BLaER1 (cell line): ENCODE results near the gene BNC2.

Experiments used
- H3K27ac ChIP-seq: shearing (Covaris generic); formaldehyde crosslinking; 2 replicates; pipeline ENCODE4 v1.8.1; 2022
- H3K27me3 ChIP-seq: shearing (Covaris generic); formaldehyde crosslinking; 2 replicates; pipeline ENCODE4 v1.8.1; 2022
- H3K36me3 ChIP-seq: shearing (Covaris generic); formaldehyde crosslinking; 2 replicates; pipeline ENCODE4 v1.8.1; 2022
- H3K4me1 ChIP-seq: shearing (Covaris generic); formaldehyde crosslinking; 2 replicates; pipeline ENCODE4 v1.8.1; 2022
- H3K4me2 ChIP-seq: shearing (Covaris generic); formaldehyde crosslinking; 2 replicates; pipeline ENCODE4 v1.8.1; 2022
- H3K4me3 ChIP-seq: shearing (Covaris generic); formaldehyde crosslinking; 2 replicates; pipeline ENCODE4 v1.8.1; 2022
- H3K9ac ChIP-seq: shearing (Covaris generic); formaldehyde crosslinking; 2 replicates; pipeline ENCODE4 v1.8.1; 2022
- H3K9me3 ChIP-seq: shearing (Covaris generic); formaldehyde crosslinking; 2 replicates; pipeline ENCODE4 v1.8.1; 2022
- H4K20me1 ChIP-seq: shearing (Covaris generic); formaldehyde crosslinking; 2 replicates; pipeline ENCODE4 v1.8.1; 2022
- Cebpa-rat ChIP-seq: shearing (Covaris generic); IDR thresholded peaks from 2 replicates; pipeline ENCODE4 v1.8.1; 2022

Gene BNC2

GRCh38 chr9:16433494-16433893, 437.0 kb downstream of the BNC2 start:
- Histone ChIP-seq H3K9me3 (peaks cover 25% of the 10 kb centered on the region), H3K27me3 (no peaks in the 10 kb centered on the region), H3K27ac (no peak overlapping the region), H3K4me1 (no peaks in the 10 kb centered on the region), H4K20me1 (no peaks in the 10 kb centered on the region), H3K4me3 (no peak overlapping the region), H3K9ac (no peak overlapping the region), H3K4me2 (no peak overlapping the region), H3K36me3 (peaks cover 37% of the 10 kb centered on the region)
- TF ChIP-seq Cebpa-rat, result no peak

- Histone ChIP-seq H4K20me1 (no peaks in the 10 kb centered on the region), H3K9me3 (peaks cover 17% of the 10 kb centered on the region), H3K4me3 (no peak overlapping the region), H3K4me1 (no peaks in the 10 kb centered on the region), H3K27ac (no peak overlapping the region), H3K27me3 (no peaks in the 10 kb centered on the region), H3K36me3 (peaks cover 26% of the 10 kb centered on the region), H3K9ac (no peak overlapping the region), H3K4me2 (no peak overlapping the region)
- no peak for TF ChIP-seq Cebpa-rat
Measured at GRCh38 chr9:16431666-16432392, 438.6 kb downstream of the BNC2 start.

GRCh38 chr9:16429671-16430070, 440.8 kb downstream of the BNC2 start:
- H3K27me3 ChIP-seq, result no peaks in the 10 kb centered on the region
- TF ChIP-seq Cebpa-rat, result no peak
- no peaks in the 10 kb centered on the region for H3K4me1 ChIP-seq
- no peaks in the 10 kb centered on the region for H4K20me1 ChIP-seq
- H3K27ac ChIP-seq, result no peak overlapping the region
- no peak overlapping the region for H3K4me2 ChIP-seq
- H3K9me3 ChIP-seq, result no peaks in the 10 kb centered on the region
- peaks cover 16% of the 10 kb centered on the region for H3K36me3 ChIP-seq
- H3K4me3 ChIP-seq, result no peak overlapping the region
- H3K9ac ChIP-seq, result no peak overlapping the region

- peaks cover 12% of the 10 kb centered on the region; the same call in 1 of the 2 replicates for H3K36me3 ChIP-seq
- no peak overlapping the region for H3K27ac ChIP-seq
- H3K4me1 ChIP-seq, result no peaks in the 10 kb centered on the region
- no peak overlapping the region for H3K4me2 ChIP-seq
- no peaks in the 10 kb centered on the region for H3K27me3 ChIP-seq
- H3K9me3 ChIP-seq, result no peaks in the 10 kb centered on the region
- no peak overlapping the region for H3K4me3 ChIP-seq
- H4K20me1 ChIP-seq, result no peaks in the 10 kb centered on the region
- no peak for TF ChIP-seq Cebpa-rat
- H3K9ac ChIP-seq, result no peak overlapping the region
Measured at GRCh38 chr9:16427873-16428427, 442.5 kb downstream of the BNC2 start.

- no peak overlapping the region for H3K27ac ChIP-seq
- no peaks in the 10 kb centered on the region for H3K9me3 ChIP-seq
- peaks cover 12% of the 10 kb centered on the region; the same call in 1 of the 2 replicates for H3K36me3 ChIP-seq
- no peak overlapping the region for H3K9ac ChIP-seq
- H3K4me2 ChIP-seq, result no peak overlapping the region
- no peak overlapping the region for H3K4me3 ChIP-seq
- no peaks in the 10 kb centered on the region for H3K4me1 ChIP-seq
- TF ChIP-seq Cebpa-rat, result no peak
- H3K27me3 ChIP-seq, result no peaks in the 10 kb centered on the region
- H4K20me1 ChIP-seq, result no peaks in the 10 kb centered on the region
Measured at GRCh38 chr9:16426716-16427115, 443.8 kb downstream of the BNC2 start.

- no peak for TF ChIP-seq Cebpa-rat
- H4K20me1 ChIP-seq, result no peaks in the 10 kb centered on the region
Measured at GRCh38 chr9:16425562-16426231, 444.8 kb downstream of the BNC2 start.

GRCh38 chr9:16422114-16422513, 448.4 kb downstream of the BNC2 start:
- peaks cover 15% of the 10 kb centered on the region for H3K36me3 ChIP-seq
- H3K9ac ChIP-seq, result no peak overlapping the region
- no peak overlapping the region for H3K4me2 ChIP-seq
- TF ChIP-seq Cebpa-rat, result no peak
- no peak overlapping the region for H3K4me3 ChIP-seq
- H3K4me1 ChIP-seq, result peaks cover 9% of the 10 kb centered on the region
- no peaks in the 10 kb centered on the region for H3K27me3 ChIP-seq
- H4K20me1 ChIP-seq, result no peaks in the 10 kb centered on the region
- no peak overlapping the region for H3K27ac ChIP-seq
- H3K9me3 ChIP-seq, result no peaks in the 10 kb centered on the region

More at GRCh38 chr9:16425562-16426231, 444.8 kb downstream of the BNC2 start:
- Histone ChIP-seq H3K27ac (no peak overlapping the region), H3K4me1 (no peaks in the 10 kb centered on the region), H3K36me3 (peaks cover 12% of the 10 kb centered on the region; the same call in 1 of the 2 replicates), H3K4me2 (no peak overlapping the region), H3K4me3 (no peak overlapping the region), H3K27me3 (no peaks in the 10 kb centered on the region), H3K9ac (no peak overlapping the region), H3K9me3 (no peaks in the 10 kb centered on the region)

- H3K9me3 ChIP-seq, result no peaks in the 10 kb centered on the region
- H3K4me1 ChIP-seq, result peaks cover 14% of the 10 kb centered on the region
- H4K20me1 ChIP-seq, result no peaks in the 10 kb centered on the region
- no peaks in the 10 kb centered on the region for H3K27me3 ChIP-seq
- no peak overlapping the region for H3K4me2 ChIP-seq
- H3K27ac ChIP-seq, result no peak overlapping the region
- no peak for TF ChIP-seq Cebpa-rat
- no peak overlapping the region for H3K9ac ChIP-seq
- no peak overlapping the region for H3K4me3 ChIP-seq
- H3K36me3 ChIP-seq, result peaks cover 15% of the 10 kb centered on the region
Measured at GRCh38 chr9:16421532-16421931, 448.9 kb downstream of the BNC2 start.

GRCh38 chr9:16419124-16419523, 451.3 kb downstream of the BNC2 start:
- Histone ChIP-seq H3K4me2 (no peak overlapping the region), H3K9me3 (no peaks in the 10 kb centered on the region), H3K4me3 (no peak overlapping the region), H4K20me1 (no peaks in the 10 kb centered on the region), H3K4me1 (peaks cover 20% of the 10 kb centered on the region), H3K9ac (no peak overlapping the region), H3K27me3 (no peaks in the 10 kb centered on the region), H3K27ac (no peak overlapping the region), H3K36me3 (peaks cover 8% of the 10 kb centered on the region)
- TF ChIP-seq Cebpa-rat, result no peak

GRCh38 chr9:16418721-16419120, 451.7 kb downstream of the BNC2 start:
- H4K20me1 ChIP-seq, result no peaks in the 10 kb centered on the region
- no peak for TF ChIP-seq Cebpa-rat
- H3K4me2 ChIP-seq, result no peak overlapping the region
- no peak overlapping the region for H3K27ac ChIP-seq
- H3K4me3 ChIP-seq, result no peak overlapping the region
- peaks cover 12% of the 10 kb centered on the region for H3K36me3 ChIP-seq
- H3K27me3 ChIP-seq, result no peaks in the 10 kb centered on the region
- H3K4me1 ChIP-seq, result peaks cover 20% of the 10 kb centered on the region
- no peaks in the 10 kb centered on the region for H3K9me3 ChIP-seq
- no peak overlapping the region for H3K9ac ChIP-seq
